K562 (cell line): Measurements from ENCODE around the gene MED22. TPM values are rescaled to one million over a fixed set of nuclear protein-coding genes. Genes with fewer than 3 reads are reported as not detected.

ENCODE experiments used
- ATAC-seq: fragments of 200-7000 bp; cut with Tn5 transposase; 3 replicates; pipeline ENCODE4 v1.9.1; 2020; ENCODE audit warnings: moderate library complexity
- BruUV-seq: library from RNA; stranded (reverse); fragments of 400-500 nt; replicated peaks from 2 replicates; lab custom pipeline; 2021; lab: Mats Ljungman, UMichigan
- CTCF ChIA-PET: fragments of 300-600 bp; formaldehyde crosslinking; extraction: SDS; loops from one replicate; lab custom pipeline; 2021; ENCODE audit warnings: low intra/inter-chr PET ratio; lab: Yijun Ruan, JAX
- POLR2A ChIA-PET: fragments of 300-600, 350-650 bp; sonication (Branson Sonifier 250); formaldehyde crosslinking; extraction: SDS; loops from one replicate; lab custom pipeline; 2021; ENCODE audit warnings: antibody characterized with exemption, inconsistent platforms; lab: Yijun Ruan, JAX
- DNase-seq, 4 experiments: peaks; one replicate each; pipeline versions ENCODE4 v3.0.0 to v3.0.0-alpha.2; 2011 to 2018; ENCODE audit warnings: low spot score in 3 of 4, mixed read lengths in 3 of 4; ENCODE audit errors: extremely low read depth in 1 of 4
- FAIRE-seq: peaks from 2 replicates; lab custom pipeline; 2011; peaks lifted over from hg19 to GRCh38; lab: Jason Lieb, UNC
- H2AFZ ChIP-seq: 2 replicates; pipeline ENCODE4 v1.6.0; 2011; ENCODE audit warnings: low read depth, low read length, control low read depth, inconsistent platforms
- H3K27ac ChIP-seq: fragments of 200-600 bp; 3 replicates; pipeline ENCODE4 v1.8.0; 2011; ENCODE audit warnings: low read depth, mild to moderate bottlenecking, control low read depth, inconsistent platforms, low read length, moderate library complexity, mixed read lengths; ENCODE audit errors: extremely low read depth
- H3K27me3 ChIP-seq, 2 experiments: fragments of 300-600 bp in 1 of 2; 2 replicates in 1 of 2; 3 replicates in 1 of 2; pipeline versions ENCODE4 v1.6.0 to v1.8.0; 2011; ENCODE audit warnings: inconsistent platforms in 2 of 2, low read length in 2 of 2, mild to moderate bottlenecking in 1 of 2, mixed read lengths in 1 of 2, moderate library complexity in 1 of 2; ENCODE audit not compliant: control insufficient read depth in 2 of 2, insufficient read depth in 2 of 2
- H3K36me3 ChIP-seq: fragments of 300-600 bp; 3 replicates; pipeline ENCODE4 v1.8.0; 2011; ENCODE audit warnings: mild to moderate bottlenecking, low read length, inconsistent platforms; ENCODE audit not compliant: control insufficient read depth, insufficient read depth
- H3K4me1 ChIP-seq, 2 experiments: fragments of 200-600 bp in 1 of 2; replicated peaks in 1 of 2; 2 replicates in 1 of 2; 3 replicates in 1 of 2; pipeline versions ENCODE4 v1.5.1 to v1.8.0; 2011; ENCODE audit warnings: inconsistent platforms in 2 of 2, low read length in 2 of 2, mild to moderate bottlenecking in 1 of 2, mixed read lengths in 1 of 2, moderate library complexity in 1 of 2; ENCODE audit not compliant: control insufficient read depth in 2 of 2, insufficient read depth in 2 of 2
- H3K4me2 ChIP-seq: 2 replicates; pipeline ENCODE4 v1.6.1; 2011; ENCODE audit warnings: low read length, control low read depth, inconsistent platforms, mixed read lengths; ENCODE audit not compliant: insufficient read depth
- H3K4me3 ChIP-seq: fragments of 200-600 bp; sonication (generic), shearing (Covaris generic); 2 replicates; pipeline ENCODE4 v1.5.1; 2016; ENCODE audit warnings: control low read depth, inconsistent platforms
- H3K79me2 ChIP-seq: fragments of 200-600 bp; 3 replicates; pipeline ENCODE4 v1.8.0; 2011; ENCODE audit warnings: low read length, inconsistent platforms; ENCODE audit not compliant: control insufficient read depth, insufficient read depth
- H3K9ac ChIP-seq, 2 experiments: 2 replicates each; pipeline versions ENCODE4 v1.6.0 to v1.6.1; 2011; ENCODE audit warnings: low read depth in 2 of 2, low read length in 2 of 2, control low read depth in 1 of 2, inconsistent platforms in 1 of 2, mild to moderate bottlenecking in 1 of 2, mixed read lengths in 1 of 2; ENCODE audit not compliant: insufficient read depth in 1 of 2
- H3K9me1 ChIP-seq: one replicate; pipeline ENCODE4 v1.6.0; 2011; ENCODE audit warnings: inconsistent platforms, mild to moderate bottlenecking, low read length, moderate library complexity; ENCODE audit not compliant: control insufficient read depth, insufficient read depth
- H3K9me3 ChIP-seq: replicated peaks from 2 replicates; pipeline ENCODE4 v1.5.1; 2011; ENCODE audit warnings: low read depth, low read length, inconsistent platforms; ENCODE audit not compliant: control insufficient read depth, insufficient read depth
- H4K20me1 ChIP-seq: replicated peaks from 2 replicates; pipeline ENCODE4 v1.6.1; 2011; ENCODE audit warnings: low read length, inconsistent platforms, mixed read lengths; ENCODE audit not compliant: control insufficient read depth, insufficient read depth
- BCOR ChIP-seq: fragments of 450-650 bp; IDR thresholded peaks from 2 replicates; pipeline ENCODE4 v1.6.1; 2016
- BRD9 ChIP-seq: fragments of 450-650 bp; IDR thresholded peaks from 2 replicates; pipeline ENCODE4 v1.6.1; 2018; ENCODE audit warnings: low read depth; ENCODE audit not compliant: partially characterized antibody
- CCAR2 ChIP-seq: fragments of 200-400 bp; formaldehyde crosslinking; IDR thresholded peaks from 2 replicates; pipeline ENCODE4 v1.6.1; 2017; ENCODE audit warnings: mild to moderate bottlenecking, low read depth, low read length
- CEBPG ChIP-seq, 3 experiments: fragments of 200-800 bp in 1 of 3; sonication (Bioruptor generic) in 1 of 3; sonication (generic) in 1 of 3; formaldehyde crosslinking in 1 of 3; IDR thresholded peaks in 2 of 3; conservative IDR thresholded peaks in 1 of 3; 2 replicates each; pipeline versions ENCODE4 v1.6.1 to v1.8.0; 2016 to 2022; ENCODE audit warnings: missing compliant biosample characterization in 2 of 3, missing genetic modification characterization in 2 of 3, mild to moderate bottlenecking in 1 of 3, missing genetic modification reagents in 1 of 3
- ELF1 ChIP-seq: fragments of 200-800 bp; sonication (Bioruptor generic); IDR thresholded peaks from 2 replicates; pipeline ENCODE4 v1.6.1; 2016; ENCODE audit warnings: missing genetic modification characterization, missing compliant biosample characterization
- ETS2 ChIP-seq: IDR thresholded peaks from 2 replicates; pipeline ENCODE4 v1.6.1; 2016; ENCODE audit warnings: borderline replicate concordance, missing genetic modification characterization, mild to moderate bottlenecking, moderate library complexity, missing compliant biosample characterization; ENCODE audit not compliant: poor library complexity, severe bottlenecking
- FOXM1 ChIP-seq, 2 experiments: fragments of 450-650 bp in 1 of 2; sonication (generic) in 1 of 2; formaldehyde crosslinking in 1 of 2; IDR thresholded peaks; 2 replicates each; pipeline versions ENCODE4 v1.6.1 to v1.9.0; 2017 to 2022; ENCODE audit warnings: low read depth in 2 of 2, mild to moderate bottlenecking in 2 of 2, missing genetic modification reagents in 1 of 2, moderate library complexity in 1 of 2
- HNRNPH1 ChIP-seq: fragments of 200-400 bp; formaldehyde crosslinking; optimal IDR thresholded peaks from 2 replicates; pipeline ENCODE3; 2017; ENCODE audit warnings: low read depth, mild to moderate bottlenecking, low read length, moderate library complexity
- HNRNPL ChIP-seq: fragments of 200-400 bp; formaldehyde crosslinking; IDR thresholded peaks from 2 replicates; pipeline ENCODE4 v1.6.1; 2017; ENCODE audit warnings: low read depth, mild to moderate bottlenecking, low read length
- HOXB6 ChIP-seq: fragments of 250-450 bp; sonication (Bioruptor Pico); IDR thresholded peaks from 2 replicates; pipeline ENCODE4 v1.5.1; 2022; ENCODE audit warnings: mild to moderate bottlenecking, borderline replicate concordance
- NUFIP1 ChIP-seq: fragments of 450-650 bp; IDR thresholded peaks from 2 replicates; pipeline ENCODE4 v1.6.1; 2018; ENCODE audit not compliant: partially characterized antibody
- XRCC5 ChIP-seq: fragments of 200-400 bp; formaldehyde crosslinking; IDR thresholded peaks from 2 replicates; pipeline ENCODE4 v1.6.1; 2017; ENCODE audit warnings: low read depth, mild to moderate bottlenecking, low read length
- ZNF134 ChIP-seq: fragments of 250-450 bp; sonication (Bioruptor Pico); conservative IDR thresholded peaks from 2 replicates; pipeline ENCODE4 v1.4.0; 2020
- ZNF217 ChIP-seq: sonication (generic); formaldehyde crosslinking; IDR thresholded peaks from 2 replicates; pipeline ENCODE4 v1.8.0; 2022; ENCODE audit warnings: mild to moderate bottlenecking, missing genetic modification reagents
- ZNF232 ChIP-seq: sonication (generic); formaldehyde crosslinking; IDR thresholded peaks from 2 replicates; pipeline ENCODE4 v1.8.0; 2022; ENCODE audit warnings: mild to moderate bottlenecking, missing genetic modification reagents
- ZNF507 ChIP-seq: conservative IDR thresholded peaks from 2 replicates; pipeline ENCODE4 v1.6.1; 2017; ENCODE audit warnings: missing genetic modification characterization, missing compliant biosample characterization
- ZNF57 ChIP-seq: fragments of 450-650 bp; formaldehyde crosslinking; IDR thresholded peaks from 2 replicates; pipeline ENCODE4 v1.4.0; 2020; ENCODE audit warnings: mild to moderate bottlenecking, moderate library complexity
- WGBS: fragments of 100-300 bp; shearing (Covaris generic); methylation state at CpG from one replicate; pipeline ENCODE4 v1.1.6; 2016; ENCODE audit warnings: low coverage, mixed read lengths; ENCODE audit not compliant: insufficient coverage; ENCODE audit errors: missing lambda C conversion rate; 5-methylcytosine and 5-hydroxymethylcytosine counted together
- in situ Hi-C: fragments of 300-500 bp; cut with MboI; formaldehyde crosslinking; loops from 4 replicates; pipeline ENCODE4 v1.15.0; 2018; ENCODE audit warnings: inconsistent platforms, mixed read lengths
- intact Hi-C: fragments of 100-400 bp; cut with micrococcal nuclease; formaldehyde crosslinking; loops from 2 replicates; pipeline ENCODE4 v1.14.2; 2022
- polyA plus RNA-seq, 8 experiments: library from polyadenylated mRNA; depleted of rRNA in 4 of 8; stranded (reverse) in 5 of 8; unstranded in 3 of 8; fragments of >200 nt; fragmentation: Nextera tagmentation in 2 of 8; fragmentation: Illumina TruSeq in 1 of 8; extraction: Ambion mirVana in 2 of 8; extraction: Trizol in 1 of 8; gene quantifications; 2 replicates each; pipeline versions ENCODE4 v1.2.1 to v1.2.3, GENCODE V29; 2011 to 2014; ENCODE audit warnings: inconsistent platforms in 1 of 8, missing spikeins in 1 of 8
- total RNA-seq, 7 experiments: library from RNA; depleted of rRNA in 6 of 7; stranded (reverse); fragments of >200 nt in 6 of 7; fragmentation: Illumina TruSeq in 2 of 7; extraction: Trizol in 2 of 7; gene quantifications; 2 replicates each; pipeline versions ENCODE4 v1.2.1 to v1.2.3, GENCODE V29; 2011 to 2021; ENCODE audit warnings: low replicate concordance in 1 of 7
- TF ChIP-seq, protein P1 (sequence below): sonication (generic); formaldehyde crosslinking; IDR thresholded peaks from 2 replicates; pipeline ENCODE4 v1.4.0; 2020; ENCODE audit warnings: mild to moderate bottlenecking, missing genetic modification reagents

MED22 gene
- total and polyA plus RNA-seq, 9 of the 15 experiments (the other 6 are each of a cell fraction or from before 2014, with no cell fraction given), result 0.73 to 35.6 (median 22.3) TPM

DNA sequence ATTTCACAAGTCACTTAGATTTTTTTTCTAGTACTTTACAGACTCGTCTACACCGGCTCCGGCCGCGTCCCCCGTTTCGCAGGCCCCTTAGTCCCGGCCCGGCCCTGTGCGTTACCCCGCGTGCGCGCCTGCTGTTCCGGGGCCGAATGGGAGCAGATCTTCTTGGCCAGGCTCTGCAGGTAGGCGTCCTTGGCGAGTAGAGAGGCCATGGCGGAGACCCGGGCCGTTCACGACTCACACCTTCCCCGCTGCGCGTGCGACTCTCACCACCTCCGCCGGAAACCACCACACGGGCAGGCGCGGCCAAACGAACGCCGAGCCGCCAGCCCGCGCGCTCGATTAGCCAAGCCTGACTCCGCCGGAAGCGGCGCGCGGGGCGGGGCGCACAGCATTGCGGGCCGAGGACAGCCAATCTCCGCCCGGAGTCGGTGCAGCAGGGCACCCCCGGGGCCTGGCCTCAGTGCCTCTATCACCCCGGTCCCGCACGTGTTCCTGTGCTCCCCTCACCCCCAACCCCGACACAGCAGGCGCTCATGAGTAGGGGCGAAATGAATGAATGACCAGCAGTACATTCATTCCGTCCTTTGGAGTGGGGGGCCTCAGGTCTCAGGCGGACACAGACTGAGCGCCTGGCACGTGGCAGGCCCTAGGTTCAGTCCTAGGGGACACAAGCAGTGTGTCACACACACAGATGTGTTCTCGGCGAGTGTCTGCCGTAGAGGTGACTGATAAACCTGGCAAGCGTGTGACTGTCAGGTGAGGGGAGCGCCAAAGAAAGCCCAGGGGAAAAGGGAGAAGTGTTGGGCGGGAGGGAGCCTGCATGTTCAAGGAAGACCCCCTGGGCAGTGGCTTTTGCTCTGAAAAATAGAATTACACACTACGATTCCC, 11.8 kb downstream of the MED22 start, which contains the start of gene SURF6:
Gene SURF6 (minus strand): TSS at position 265 of the 888 bp plus-strand sequence. CDS start 56 bp downstream, at position 209.
- Histone ChIP-seq H3K4me3 (peak within 1 kb of the TSS; percentile 77), H3K9me3 (no peaks in the 10 kb centered on the region), H3K36me3 (peaks cover 68% of the 10 kb centered on the region), H3K4me1 (peaks cover 6 to 45% of the 10 kb centered on the region in 2 experiments; a peak in 4 of 5 replicates), H3K27ac (peak within 1 kb of the TSS; percentile 98), H3K79me2 (peaks cover 39% of the 10 kb centered on the region), H3K4me2 (peak within 1 kb of the TSS; percentile 100), H4K20me1 (peaks cover 4% of the 10 kb centered on the region; the same call in 1 of the 2 replicates), H3K9me1 (no peaks in the 10 kb centered on the region), H2AFZ (peak within 1 kb of the TSS; percentile 95), H3K9ac (peak within 1 kb of the TSS; percentile 85 to 96), H3K27me3 (no peaks in the 10 kb centered on the region; a peak in 1 of 5 replicates)
- ATAC-seq (peak; percentile 96), FAIRE-seq (peak; percentile 93), DNase-seq (peak; percentile 89 to 97 (median 92))
- BruUV-seq, result TSS peak; percentile 95
- POLR2A ChIA-PET, result interaction anchor here (0.7 to 2.3 kb wide), 3 partner anchors 12 to 174 kb away, joined by 3 to 9 read pairs (median 3); partner anchors contain the start of genes MED22 and RPL7A
- intact Hi-C loops (no loop called here), in situ Hi-C loops (no loop called here)
- under 1% methylated on average over 69 of the region's 70 CpGs for WGBS
- CTCF ChIA-PET, result interaction anchor here (0.7 to 0.9 kb wide), 2 partner anchors 151 to 162 kb away, joined by 4 to 5 read pairs; no protein-coding TSS in a partner anchor
- TF ChIP-seq HOXB6 (CRISPR knock-in tag) (no peak), FOXM1 (IDR thresholded peaks at IDR 0.05; ENCODE audit: low read depth) (no peak; the same call in 1 of the 2 replicates), FOXM1 (CRISPR knock-in tag; IDR thresholded peaks at IDR 0.05; ENCODE audit: low read depth) (peak; percentile 84; the same call in 1 of the 2 replicates), CEBPG (CRISPR knock-in tag; IDR thresholded peaks at IDR 0.05) (0 out of 2 replicates have a peak, but pooled peaks have one; percentile 4), CEBPG (tag; conservative IDR thresholded peaks at IDR 0.05 in 1 of 2, IDR thresholded peaks at IDR 0.05 in 1 of 2) (no peak), XRCC5 (peak; percentile 100), CCAR2 (no peak), ZNF57 (CRISPR knock-in tag) (no peak), BRD9 (no peak), HNRNPH1 (no peak), ELF1 (tag) (peak; percentile 91), NUFIP1 (no peak), HNRNPL (0 out of 2 replicates have a peak, but pooled peaks have one; percentile 42), ZNF134 (no peak), ZNF232 (no peak), ZNF507 (tag) (no peak), ETS2 (no peak), ZNF217 (CRISPR knock-in tag) (no peak), BCOR (no peak)
- TF ChIP-seq, protein P1, sequence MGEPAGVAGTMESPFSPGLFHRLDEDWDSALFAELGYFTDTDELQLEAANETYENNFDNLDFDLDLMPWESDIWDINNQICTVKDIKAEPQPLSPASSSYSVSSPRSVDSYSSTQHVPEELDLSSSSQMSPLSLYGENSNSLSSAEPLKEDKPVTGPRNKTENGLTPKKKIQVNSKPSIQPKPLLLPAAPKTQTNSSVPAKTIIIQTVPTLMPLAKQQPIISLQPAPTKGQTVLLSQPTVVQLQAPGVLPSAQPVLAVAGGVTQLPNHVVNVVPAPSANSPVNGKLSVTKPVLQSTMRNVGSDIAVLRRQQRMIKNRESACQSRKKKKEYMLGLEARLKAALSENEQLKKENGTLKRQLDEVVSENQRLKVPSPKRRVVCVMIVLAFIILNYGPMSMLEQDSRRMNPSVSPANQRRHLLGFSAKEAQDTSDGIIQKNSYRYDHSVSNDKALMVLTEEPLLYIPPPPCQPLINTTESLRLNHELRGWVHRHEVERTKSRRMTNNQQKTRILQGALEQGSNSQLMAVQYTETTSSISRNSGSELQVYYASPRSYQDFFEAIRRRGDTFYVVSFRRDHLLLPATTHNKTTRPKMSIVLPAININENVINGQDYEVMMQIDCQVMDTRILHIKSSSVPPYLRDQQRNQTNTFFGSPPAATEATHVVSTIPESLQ (CRISPR knock-in tag), result peak; percentile 92; the same call in 1 of the 2 replicates
